ENCODE data around the gene GSTA3. TPM values are rescaled to one million over a fixed set of nuclear protein-coding genes. Genes with fewer than 3 reads are reported as not detected.

Gene GSTA3
- total and polyA plus RNA-seq, 2 donors (not counting 3 experiments of a cell fraction or from before 2014, with no cell fraction given), result not detected

- TF ChIP-seq MYC (IDR thresholded peaks at IDR 0.05; ENCODE audit: low read depth, low read length) (no peak), MAX (IDR thresholded peaks at IDR 0.05; ENCODE audit: insufficient read depth, insufficient read length) (no peak), EZH2 (IDR thresholded peaks at IDR 0.05; ENCODE audit: borderline replicate concordance, low read depth, low read length, severe bottlenecking) (no peak), FOS (IDR thresholded peaks at IDR 0.05; ENCODE audit: borderline replicate concordance, insufficient read depth, low read length) (no peak), JUN (IDR thresholded peaks at IDR 0.05; ENCODE audit: borderline replicate concordance, insufficient read depth, insufficient read length, low read depth) (no peak), POLR2A (IDR thresholded peaks at IDR 0.05; ENCODE audit: low read depth, low read length) (no peak), GATA2 (IDR thresholded peaks at IDR 0.05; ENCODE audit: insufficient read depth, insufficient read length, low read depth, low read length) (no peak), CTCF (IDR thresholded peaks at IDR 0.05; ENCODE audit: extremely low read depth in 1 of 2, insufficient read depth in 1 of 2, low read depth in 1 of 2, low read length in 2 of 2) (no peak), POLR2AphosphoS5 (IDR thresholded peaks at IDR 0.05; ENCODE audit: insufficient read depth, low read depth, low read length) (no peak)
- BruUV-seq (replicated peaks), result no TSS peak
- Histone ChIP-seq H3K9ac (replicated peaks; ENCODE audit: extremely low read depth, insufficient read depth, low read length) (no peak overlapping the region), H3K36me3 (ENCODE audit: control insufficient read depth in 2 of 2, extremely low read depth in 1 of 2, insufficient read depth in 2 of 2, low read length in 2 of 2) (no peaks in the 10 kb centered on the region), H3K79me2 (ENCODE audit: control insufficient read depth, insufficient read depth, low read length) (no peaks in the 10 kb centered on the region), H3K9me1 (replicated peaks; ENCODE audit: control insufficient read depth, extremely low read depth, insufficient read depth, low read length) (no peaks in the 10 kb centered on the region), H3K27me3 (ENCODE audit: control insufficient read depth in 2 of 2, insufficient read depth in 2 of 2, low read length in 2 of 2) (peaks cover 3 to 5% of the 10 kb centered on the region in 2 experiments), H3K4me1 (ENCODE audit: control insufficient read depth, extremely low read depth, insufficient read depth, low read length) (no peaks in the 10 kb centered on the region), H3K4me2 (ENCODE audit: insufficient read depth, low read length) (no peak overlapping the region), H4K20me1 (replicated peaks; ENCODE audit: control insufficient read depth, extremely low read depth, insufficient read depth, low read length) (no peaks in the 10 kb centered on the region), H3K27ac (ENCODE audit: insufficient read depth, low read depth, low read length) (no peak overlapping the region), H3K4me3 (replicated peaks in 1 of 3; ENCODE audit: insufficient read depth in 1 of 3, low read depth in 1 of 3, low read length in 3 of 3) (no peak overlapping the region), H3K9me3 (replicated peaks; ENCODE audit: control insufficient read depth, insufficient read depth, low read length) (no peaks in the 10 kb centered on the region), H2AFZ (ENCODE audit: low read depth, low read length) (no peak overlapping the region)
- POLR2A ChIA-PET, result no interaction called here
- CTCF ChIA-PET, result interaction anchor here (0.6 kb wide), 1 partner anchor 205 kb away, joined by 3 read pairs; no protein-coding TSS in a partner anchor
- dilution Hi-C loops (cut with MboI; ENCODE audit: extremely low pct_ligation_motif_present, low sequenced_read_pairs), result no loop called here
- no peak for FAIRE-seq
- intact Hi-C loops (cut with micrococcal nuclease), result no loop called here
- DNase-seq (ENCODE audit: low read depth, low spot score), result no peak
These were observed 15.7 kb downstream of the GSTA3 start for GRCh38 chr6:52893803-52894202.
